Pancreas (tissue), 10 donors: ENCODE measurements around the gene ELL. TPM values are rescaled to one million over a fixed set of nuclear protein-coding genes. Genes with fewer than 3 reads are reported as not detected.

Experiments used
- ATAC-seq, 4 donors: fragments of 200-7000 bp; cut with Tn5 transposase; one replicate each; pipeline versions ENCODE4 v1.8.0 to v1.9.1; 2020; ENCODE audit warnings: mild to moderate bottlenecking in 4 of 4, moderate library complexity in 4 of 4
- DNase-seq, 6 donors: peaks; one replicate each; pipeline ENCODE4 v3.0.0-alpha.2; 2020
- FAIRE-seq: peaks from 2 replicates; lab custom pipeline; 2012; peaks lifted over from hg19 to GRCh38; lab: Jason Lieb, UNC
- H3K27ac ChIP-seq, 4 donors: fragments of 200-600 bp; sonication (generic); 1 replicate in 3 of 4; 2 replicates in 1 of 4; pipeline versions ENCODE4 v1.5.0 to v1.8.0; 2020
- H3K27me3 ChIP-seq, 4 donors: fragments of 200-600 bp; one replicate each; pipeline ENCODE4 v1.8.0; 2021
- H3K36me3 ChIP-seq, 3 donors: fragments of 200-600 bp; sonication (generic) in 1 of 3; one replicate each; pipeline versions ENCODE4 v1.5.0 to v1.8.0; 2020 to 2021
- H3K4me1 ChIP-seq, 3 donors: fragments of 200-600 bp; one replicate each; pipeline ENCODE4 v1.8.0; 2021
- H3K4me3 ChIP-seq, 4 donors: fragments of 200-600 bp; sonication (generic) in 2 of 4; one replicate each; pipeline versions ENCODE4 v1.5.0 to v1.8.0; 2020 to 2021
- H3K9me3 ChIP-seq, 4 donors: fragments of 200-600 bp; one replicate each; pipeline ENCODE4 v1.8.0; 2021
- CTCF ChIP-seq, 4 donors: fragments of 200-600 bp; sonication (generic) in 3 of 4; IDR thresholded peaks; one replicate each; pipeline versions ENCODE4 v1.5.0 to v1.8.0; 2021; ENCODE audit warnings: antibody characterized with exemption in 4 of 4
- WGBS, 2 donors: extraction: QIAGEN DNeasy Blood & Tissue Kit; methylation state at CpG; one replicate each; pipeline ENCODE4 v1.1.7; 2013; 5-methylcytosine and 5-hydroxymethylcytosine counted together
- intact Hi-C, 3 donors: fragments of 100-400 bp; cut with DNase I; formaldehyde crosslinking; loops; one replicate each; pipeline versions ENCODE4 v1.11.1 to v1.14.2; 2022
- polyA plus RNA-seq, 2 donors: library from polyadenylated mRNA; stranded (reverse); fragments of 200-250 nt; gene quantifications; one replicate each; pipeline ENCODE4 v1.2.3, GENCODE V29; 2013
- total RNA-seq, 6 donors: library from RNA; stranded (reverse); fragmentation: NEBNext Ultra II Directional in 4 of 6; extraction: Animal tissue kit (Norgen Biotek cat#: 25700) in 4 of 6; gene quantifications; one replicate each; pipeline versions ENCODE4 v1.2.1 to v1.2.4, GENCODE V29; 2021 to 2023
- donor health status: healthy with polysubstance abuse.
- donor health status: DM: no; HTN: no; CAD: no; lungs with moderate emphysema.
- donor health status: DM: no; HTN: no; CAD: no.
- donor health status: control.
- donor health status: control.
- donor health status: Bipolar disorder and iron deficiency.
- donor health status: DM: yes; HTN: yes; CAD: no.
- donor health status: DM: no; HTN: no; CAD: no.
- donor health status: DM: no; HTN: no; CAD: no.
- donor health status: DM: yes; HTN: yes; CAD: no.

ELL gene
- total and polyA plus RNA-seq, 8 donors = 5.8 to 13.4 (median 9.8) TPM

- H3K4me1 ChIP-seq = peaks cover 0 to 5% (median 0%) of the 10 kb centered on the region in 3 donors
- H3K4me3 ChIP-seq = no peak overlapping the region
- no peak overlapping the region for H3K27ac ChIP-seq
- H3K9me3 ChIP-seq = no peaks in the 10 kb centered on the region
- H3K36me3 ChIP-seq = peaks cover 0 to 19% (median 7%) of the 10 kb centered on the region in 3 donors
- intact Hi-C loops = loop anchor here in 1 of 3 donors (10.0 kb wide), 1 partner anchor 527 kb away; no protein-coding TSS in a partner anchor
- no peak for ATAC-seq
- WGBS, 2 donors = 80 to 82% methylated on average over 21 of the region's 21 CpGs
- peak in 2 of 6 donors; percentile 19 to 43 for DNase-seq
- TF ChIP-seq CTCF (IDR thresholded peaks at IDR 0.05) = no peak
- no peak for FAIRE-seq
- no peaks in the 10 kb centered on the region for H3K27me3 ChIP-seq
Observed at GRCh38 chr19:18457483-18458331, 64.2 kb downstream of the ELL start.

GRCh38 chr19:18456974-18457373, 64.9 kb downstream of the ELL start:
- Histone ChIP-seq H3K27ac (no peak overlapping the region), H3K36me3 (peaks cover 0 to 19% (median 7%) of the 10 kb centered on the region in 3 donors)
- no peak for FAIRE-seq

GRCh38 chr19:18456279-18456678, 65.6 kb downstream of the ELL start:
- Histone ChIP-seq H3K36me3 (peaks cover 0 to 15% (median 3%) of the 10 kb centered on the region in 3 donors), H3K4me3 (no peak overlapping the region), H3K27ac (no peak overlapping the region), H3K27me3 (no peaks in the 10 kb centered on the region), H3K4me1 (peaks cover 0 to 7% (median 0%) of the 10 kb centered on the region in 3 donors), H3K9me3 (no peaks in the 10 kb centered on the region)
- TF ChIP-seq CTCF (IDR thresholded peaks at IDR 0.05) = no peak
- no peak for ATAC-seq
- peak in 1 of 6 donors; percentile 6 for DNase-seq
- WGBS, 2 donors = 87 to 88% methylated on average over 4 of the region's 4 CpGs
- FAIRE-seq = no peak
- intact Hi-C loops = loop anchor here in 1 of 3 donors (10.0 kb wide), 1 partner anchor 529 kb away; no protein-coding TSS in a partner anchor

More at GRCh38 chr19:18456974-18457373, 64.9 kb downstream of the ELL start:
- no peak overlapping the region for H3K4me3 ChIP-seq
- ATAC-seq (no peak), DNase-seq (peak in 1 of 6 donors; percentile 40)
- H3K27me3 ChIP-seq = no peaks in the 10 kb centered on the region
- no peak for TF ChIP-seq CTCF (IDR thresholded peaks at IDR 0.05)
- H3K4me1 ChIP-seq = peaks cover 0 to 5% (median 0%) of the 10 kb centered on the region in 3 donors
- WGBS, 2 donors = 79 to 80% methylated on average over 9 of the region's 9 CpGs
- no peaks in the 10 kb centered on the region for H3K9me3 ChIP-seq
- intact Hi-C loops = loop anchor here in 1 of 3 donors (10.0 kb wide), 1 partner anchor 528 kb away; no protein-coding TSS in a partner anchor

GRCh38 chr19:18453269-18454024, 68.4 kb downstream of the ELL start:
- DNase-seq = peak in 1 of 6 donors; percentile 11
- H3K9me3 ChIP-seq = no peaks in the 10 kb centered on the region
- no peak for FAIRE-seq
- H3K4me1 ChIP-seq = peaks cover 0 to 4% (median 0%) of the 10 kb centered on the region in 3 donors
- no peak for TF ChIP-seq CTCF (IDR thresholded peaks at IDR 0.05)
- intact Hi-C loops = loop anchor here in 1 of 3 donors (10.0 kb wide), 1 partner anchor 531 kb away; no protein-coding TSS in a partner anchor
- H3K27ac ChIP-seq = no peak overlapping the region
- 78 to 80% methylated on average over 10 of the region's 10 CpGs for WGBS, 2 donors
- peaks cover 0 to 21% (median 8%) of the 10 kb centered on the region in 3 donors for H3K36me3 ChIP-seq
- no peak for ATAC-seq
- H3K4me3 ChIP-seq = no peak overlapping the region
- no peaks in the 10 kb centered on the region for H3K27me3 ChIP-seq
